PC-9 (cell line): ENCODE results near the gene GATAD1.

Experiments
- CTCF ChIP-seq: fragments of 200-600 bp; sonication (generic); conservative IDR thresholded peaks from 2 replicates; pipeline ENCODE4 v1.6.1; 2017; ENCODE audit warnings: mixed run types, antibody characterized with exemption, mild to moderate bottlenecking, moderate library complexity
- EZH2 ChIP-seq: fragments of 200-600 bp; sonication (generic); IDR thresholded peaks from 2 replicates; pipeline ENCODE4 v1.8.0; 2017; ENCODE audit warnings: antibody characterized with exemption, low read depth

- no peak for TF ChIP-seq CTCF
- TF ChIP-seq EZH2: no peak
These were observed 30.8 kb downstream of the GATAD1 start for GRCh38 chr7:92478095-92478494.
